ENCODE results near the gene FAM180A.

GRCh38 chr7:135684136-135684535 is 64.5 kb downstream of the FAM180A start:
- TF ChIP-seq, protein P1, sequence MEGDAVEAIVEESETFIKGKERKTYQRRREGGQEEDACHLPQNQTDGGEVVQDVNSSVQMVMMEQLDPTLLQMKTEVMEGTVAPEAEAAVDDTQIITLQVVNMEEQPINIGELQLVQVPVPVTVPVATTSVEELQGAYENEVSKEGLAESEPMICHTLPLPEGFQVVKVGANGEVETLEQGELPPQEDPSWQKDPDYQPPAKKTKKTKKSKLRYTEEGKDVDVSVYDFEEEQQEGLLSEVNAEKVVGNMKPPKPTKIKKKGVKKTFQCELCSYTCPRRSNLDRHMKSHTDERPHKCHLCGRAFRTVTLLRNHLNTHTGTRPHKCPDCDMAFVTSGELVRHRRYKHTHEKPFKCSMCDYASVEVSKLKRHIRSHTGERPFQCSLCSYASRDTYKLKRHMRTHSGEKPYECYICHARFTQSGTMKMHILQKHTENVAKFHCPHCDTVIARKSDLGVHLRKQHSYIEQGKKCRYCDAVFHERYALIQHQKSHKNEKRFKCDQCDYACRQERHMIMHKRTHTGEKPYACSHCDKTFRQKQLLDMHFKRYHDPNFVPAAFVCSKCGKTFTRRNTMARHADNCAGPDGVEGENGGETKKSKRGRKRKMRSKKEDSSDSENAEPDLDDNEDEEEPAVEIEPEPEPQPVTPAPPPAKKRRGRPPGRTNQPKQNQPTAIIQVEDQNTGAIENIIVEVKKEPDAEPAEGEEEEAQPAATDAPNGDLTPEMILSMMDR (IDR thresholded peaks at IDR 0.05; ENCODE audit: insufficient read depth, low read length, poor library complexity, severe bottlenecking), result no peak
- no peak for TF ChIP-seq EZH2phosphoT487 (conservative IDR thresholded peaks at IDR 0.05; ENCODE audit: low read length)
